ENCODE measurements around the gene PTPRM.

Gene PTPRM

DNA sequence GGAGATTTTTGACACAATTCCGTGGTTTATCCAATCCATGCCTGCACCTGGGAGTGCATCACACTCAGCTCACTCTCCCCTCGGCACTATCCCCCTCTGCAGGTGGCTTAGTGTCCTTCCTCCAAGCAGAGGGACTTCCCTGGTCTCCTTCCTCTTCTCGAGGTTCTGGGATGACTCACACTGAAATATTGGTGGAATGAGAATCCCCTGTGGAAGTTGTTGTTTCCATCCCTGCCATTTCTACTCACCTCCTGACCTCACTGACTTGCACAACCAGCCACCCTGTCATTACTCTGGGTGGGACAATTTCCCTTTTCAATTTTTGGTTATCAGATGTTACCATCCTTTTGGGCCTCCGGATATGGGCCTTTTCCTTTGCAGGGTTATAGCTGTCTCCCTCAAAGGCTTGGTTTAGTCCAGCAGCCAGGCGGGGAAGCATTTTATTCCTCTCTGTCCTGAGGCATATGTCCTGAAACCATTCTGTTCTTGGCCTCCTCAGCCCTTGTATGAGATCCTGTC is 59.9 kb downstream of the PTPRM start:
- peak in 1 of 2 experiments; percentile 44 for DNase-seq (ENCODE audit: low read depth in 2 of 2)

DNA sequence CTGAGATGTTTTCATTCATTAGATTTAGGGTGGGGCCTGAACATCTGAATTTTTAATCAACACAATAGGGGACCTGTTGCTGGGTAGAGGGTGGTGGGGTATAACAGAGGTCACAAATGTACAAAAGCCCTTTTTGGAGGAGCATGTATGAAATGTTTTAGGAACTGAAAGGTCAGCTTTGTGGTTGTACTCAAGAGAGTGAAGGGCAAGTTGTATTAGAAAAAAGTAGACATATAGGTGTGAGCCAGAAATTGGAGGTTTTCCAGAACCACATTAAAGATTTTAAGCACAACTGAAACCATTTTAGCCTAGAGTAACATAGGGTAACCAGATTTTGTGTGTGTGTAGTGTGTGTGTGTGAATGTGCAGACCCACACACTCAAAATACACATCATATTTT is 62.3 kb downstream of the PTPRM start:
- no peak for DNase-seq (ENCODE audit: low read depth in 2 of 2)

DNA sequence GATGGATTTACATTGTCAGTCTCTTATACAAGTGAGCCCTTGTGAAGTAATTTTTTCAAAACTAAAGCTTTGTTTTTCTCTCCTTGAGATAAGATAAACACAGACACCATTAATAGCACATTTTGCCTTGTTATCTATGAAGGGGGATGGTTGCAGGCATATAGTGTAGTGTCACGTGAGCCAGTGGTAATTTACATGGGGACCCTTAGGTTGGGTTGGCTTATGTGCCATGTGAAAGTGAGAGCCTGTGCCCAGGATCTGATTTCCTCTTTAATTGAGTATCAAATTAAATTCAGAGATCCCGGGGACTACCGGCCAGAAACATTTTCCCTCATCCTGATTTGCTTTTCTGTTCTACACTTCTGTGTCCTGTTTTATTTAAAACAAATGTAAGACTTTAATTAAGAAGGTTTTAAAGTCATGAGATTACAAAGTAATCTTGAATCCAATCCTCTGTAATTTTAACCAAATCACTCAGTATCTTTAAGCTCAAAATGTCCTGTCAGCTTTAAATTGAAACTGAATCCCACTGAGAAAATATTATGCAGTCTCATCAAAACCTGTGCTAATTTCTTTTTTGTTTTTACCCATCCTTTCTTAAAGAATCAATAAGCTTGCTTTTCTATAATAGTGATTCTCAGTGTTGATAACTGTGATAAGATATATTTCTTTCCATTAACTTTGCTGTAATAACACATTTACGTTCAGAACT is 63.8 kb downstream of the PTPRM start:
- DNase-seq (ENCODE audit: low read depth in 2 of 2): no peak

DNA sequence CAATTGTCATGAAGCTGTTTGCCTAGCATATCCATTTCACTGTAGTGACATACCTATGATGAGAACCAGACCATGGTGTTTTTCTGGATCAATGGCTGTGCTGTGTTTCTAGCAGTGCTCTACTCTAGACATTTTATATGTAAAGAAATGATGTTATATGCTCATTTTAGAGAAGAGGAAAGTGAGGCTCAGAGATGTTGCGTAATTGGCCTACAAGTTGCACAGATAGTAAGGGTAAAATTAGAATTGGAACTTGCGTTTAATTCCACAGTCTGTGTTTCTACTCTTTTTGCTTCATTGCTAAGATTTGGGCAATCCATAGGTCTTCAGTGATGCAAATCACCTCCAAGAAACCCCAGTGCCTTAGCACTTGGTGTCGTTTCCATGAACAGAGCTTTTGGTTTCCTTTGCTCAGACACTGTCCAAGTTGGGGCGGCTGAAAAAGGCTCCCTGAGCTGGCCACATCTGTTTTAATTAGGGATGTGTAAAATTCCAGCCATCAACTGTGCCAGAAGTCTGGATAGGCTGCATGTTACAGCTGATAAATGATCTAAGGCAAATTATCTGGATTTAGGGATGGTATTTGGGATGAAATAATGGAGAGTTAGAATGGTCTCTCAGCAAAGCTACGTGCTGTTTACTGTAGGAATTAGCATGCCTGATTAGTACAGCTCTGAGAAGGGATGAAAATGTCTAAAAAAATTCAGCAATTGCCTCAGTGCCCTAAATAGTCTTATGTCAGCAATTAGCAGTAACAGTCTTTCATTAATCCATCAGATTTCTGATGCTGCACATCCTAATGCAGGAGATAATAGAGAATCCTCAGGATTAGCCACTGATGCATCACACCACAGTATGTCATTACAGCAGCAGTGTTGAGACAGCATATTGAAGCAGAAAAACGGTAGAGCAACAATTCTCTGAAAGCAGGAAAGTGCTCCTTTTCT is 65.3 kb downstream of the PTPRM start:
- DNase-seq (ENCODE audit: low read depth in 2 of 2): no peak

DNA sequence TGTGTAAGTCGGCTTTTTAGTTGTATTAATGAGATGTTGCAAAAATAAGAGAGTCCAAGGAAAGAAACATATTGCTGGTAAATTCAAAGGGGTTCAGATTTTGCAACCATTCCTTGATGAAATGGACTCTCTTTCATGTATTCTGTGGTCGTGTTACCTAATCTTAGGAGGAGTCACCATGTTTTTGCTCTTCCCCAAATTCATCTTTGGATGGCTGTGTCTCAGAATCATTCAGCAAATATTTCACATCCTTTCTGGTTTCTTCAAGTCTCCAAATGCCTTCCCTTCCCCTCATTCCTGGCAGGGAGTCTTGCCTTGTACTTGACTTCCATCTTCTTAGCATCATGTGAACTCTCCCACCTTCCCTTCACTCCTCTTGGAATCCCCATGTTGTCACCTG is 66.1 kb downstream of the PTPRM start:
- no peak for DNase-seq (ENCODE audit: low read depth in 2 of 2)

DNA sequence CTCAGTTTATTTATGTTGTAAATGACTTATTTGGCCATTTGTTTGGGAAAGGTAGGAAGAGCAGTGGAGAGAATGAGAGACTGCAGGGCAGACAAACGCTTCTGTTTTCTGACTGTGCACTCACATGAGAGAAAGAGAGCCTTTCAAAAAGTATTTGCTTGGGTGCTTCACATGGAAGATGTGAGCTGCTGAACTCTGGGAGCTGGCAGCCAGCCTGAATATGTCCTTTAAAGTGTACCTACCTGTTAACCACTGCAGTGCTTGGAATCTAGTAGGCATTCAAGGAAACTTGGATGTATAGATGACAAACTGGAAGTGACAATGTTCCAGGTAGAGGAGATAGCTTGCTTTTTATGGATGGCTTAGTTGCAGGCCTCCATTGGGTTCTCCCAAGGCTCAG is 68.8 kb downstream of the PTPRM start:
- no peak for DNase-seq (ENCODE audit: low read depth in 2 of 2)

DNA sequence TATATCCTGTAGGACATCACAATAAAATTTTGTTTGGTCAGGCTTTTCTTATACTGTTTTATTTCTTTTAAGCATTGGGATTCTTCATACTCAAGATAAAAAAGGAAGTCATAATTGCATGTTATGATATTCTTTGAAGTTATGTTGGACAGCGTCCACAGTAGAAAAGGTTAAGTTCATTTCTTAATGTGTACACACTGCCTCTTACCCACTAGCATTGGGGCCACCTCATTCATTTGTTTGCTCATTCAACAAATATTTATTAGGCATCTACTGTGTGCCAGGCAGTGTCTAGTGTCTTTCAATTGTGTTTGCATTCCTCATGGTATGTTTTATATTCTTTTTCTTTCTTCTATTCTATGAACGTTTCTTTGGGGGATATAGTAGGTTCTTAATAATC is 70.2 kb downstream of the PTPRM start:
- DNase-seq (ENCODE audit: low read depth in 2 of 2): no peak

DNA sequence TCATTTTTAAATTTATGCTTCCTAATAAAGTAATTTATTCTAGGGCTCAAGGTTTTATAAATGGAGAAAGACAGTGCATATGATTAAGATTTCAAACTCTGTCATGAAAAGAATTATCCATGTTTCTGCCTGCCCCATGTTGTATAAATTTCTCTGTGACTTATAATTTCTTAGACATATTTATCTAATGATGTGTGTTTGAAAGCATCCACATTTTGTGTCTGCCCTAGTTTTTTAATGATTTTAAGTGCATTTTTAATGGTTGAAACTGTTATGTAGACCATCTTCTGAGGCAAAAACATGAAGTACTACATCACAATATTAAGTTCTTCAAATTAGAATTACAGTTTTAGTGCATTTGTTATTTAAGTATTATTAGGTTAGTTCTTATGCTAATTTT is 71.2 kb downstream of the PTPRM start:
- DNase-seq (ENCODE audit: low read depth in 2 of 2): no peak

DNA sequence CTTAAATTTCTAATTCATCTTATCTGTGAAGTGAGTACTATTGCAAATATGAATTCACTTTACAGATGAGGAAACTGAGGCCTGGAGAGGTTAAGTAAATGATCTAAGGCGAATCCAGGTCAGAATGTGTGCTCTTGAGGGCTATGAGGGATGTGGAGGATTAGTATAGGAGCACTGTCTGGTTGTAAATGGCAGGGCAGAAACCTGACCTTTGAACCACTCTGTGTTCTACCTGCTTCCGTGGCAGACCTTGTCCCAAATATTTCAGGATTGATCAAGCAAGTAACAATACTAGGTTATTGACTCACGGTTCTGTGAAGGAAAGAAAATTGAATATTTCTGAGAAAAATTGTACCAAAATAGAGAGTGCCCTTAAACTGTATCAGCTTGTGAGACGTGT is 74.7 kb downstream of the PTPRM start:
- no peak for DNase-seq (ENCODE audit: low read depth in 2 of 2)

DNA sequence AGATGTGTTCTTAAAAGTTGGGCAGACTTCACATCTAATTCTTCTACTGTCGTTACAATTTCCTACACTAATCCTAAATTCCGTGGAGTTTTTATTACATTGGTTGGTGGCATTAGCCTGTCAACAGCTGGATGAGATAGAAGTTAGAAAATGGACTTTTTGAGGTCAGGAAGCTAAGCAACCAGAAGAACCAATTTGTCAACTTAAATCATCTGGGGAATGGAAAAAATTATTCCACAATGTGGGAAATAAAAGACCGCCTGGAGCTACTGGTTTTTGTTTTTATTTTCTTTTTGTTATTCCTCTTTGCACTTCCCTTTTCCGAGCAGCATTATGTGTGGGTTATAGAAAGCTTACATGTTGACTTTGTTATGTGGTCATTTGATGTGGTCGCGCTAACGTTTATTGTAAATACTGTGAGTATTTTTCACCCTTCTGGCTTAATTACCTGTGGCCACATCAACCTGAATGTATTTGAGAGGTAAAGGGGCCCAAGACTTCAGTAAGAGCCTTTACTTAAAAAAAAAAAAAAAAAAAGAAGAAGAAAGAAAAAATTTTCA is 75.3 kb downstream of the PTPRM start:
- DNase-seq (ENCODE audit: low read depth in 2 of 2): no peak

DNA sequence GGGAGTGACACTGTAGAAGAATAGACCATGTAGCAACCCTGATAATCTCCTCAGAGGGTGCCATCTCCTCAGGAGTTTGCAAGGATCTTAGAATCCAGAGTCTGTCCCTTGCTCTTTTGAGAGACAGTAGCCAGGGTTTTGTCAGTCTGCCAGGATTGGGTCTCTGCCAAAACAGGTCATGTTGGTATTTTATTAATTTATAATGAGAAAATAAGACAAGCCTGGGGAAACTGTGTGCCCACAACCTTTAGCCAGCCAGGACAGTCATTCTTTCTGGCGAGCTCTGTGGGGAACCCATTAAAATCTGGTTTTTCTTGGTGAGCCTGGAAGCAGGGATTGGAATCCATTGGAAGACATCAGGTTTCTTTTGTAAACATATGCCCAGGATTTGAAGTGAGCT is 78.6 kb downstream of the PTPRM start:
- DNase-seq (ENCODE audit: low read depth in 2 of 2): no peak

DNA sequence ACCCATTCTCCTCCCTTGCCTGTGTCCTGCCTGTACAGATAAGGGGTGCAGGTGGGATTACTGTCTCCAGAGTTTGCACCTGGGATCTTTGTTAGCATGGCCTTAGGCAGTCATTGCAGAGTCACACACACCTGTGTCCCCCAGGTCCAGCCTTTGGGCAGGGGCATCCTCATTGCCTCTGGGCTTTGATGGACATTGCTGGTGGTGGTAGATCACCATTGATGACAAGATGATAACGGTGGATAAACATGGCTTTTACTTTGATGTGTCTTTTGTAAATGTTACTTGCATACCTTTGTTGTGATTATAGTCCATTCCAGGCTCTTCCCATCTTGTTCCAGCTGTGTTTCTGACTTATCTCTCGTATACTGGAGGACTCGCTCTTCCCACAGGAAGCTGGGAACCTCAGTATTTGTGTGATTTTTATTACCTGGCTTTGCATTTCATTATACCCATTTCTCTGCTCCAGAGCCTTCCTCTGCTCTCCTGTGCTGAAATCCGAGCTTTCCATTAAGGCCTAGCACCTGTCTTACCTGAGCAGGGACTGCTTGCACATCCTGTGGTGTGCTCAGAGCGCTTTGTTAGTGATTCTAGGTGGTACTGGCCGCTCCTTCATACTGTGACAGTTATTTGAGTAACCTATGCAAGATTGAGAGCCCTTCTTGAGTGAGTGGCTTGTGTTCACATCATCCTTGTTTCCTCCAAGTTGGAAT is 79.2 kb downstream of the PTPRM start:
- DNase-seq (ENCODE audit: low read depth in 2 of 2): no peak

DNA sequence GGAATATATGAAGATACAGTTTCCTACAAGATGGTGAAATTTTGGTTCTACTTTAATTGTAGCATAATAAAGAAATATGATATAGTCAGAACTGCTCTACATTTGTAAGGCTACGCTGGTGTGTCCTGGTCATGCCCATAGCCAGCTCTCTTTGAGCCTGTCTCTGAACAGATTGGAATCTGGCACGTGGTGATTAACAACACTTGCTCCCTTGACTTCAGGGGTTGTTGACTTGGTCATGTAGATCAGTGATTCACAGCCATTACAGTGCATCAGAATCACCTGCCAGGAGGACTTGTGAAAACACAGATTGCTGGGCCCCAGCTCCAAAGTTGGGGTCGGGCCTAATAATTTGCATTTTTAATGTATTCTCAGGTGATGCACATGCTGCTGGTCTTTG is 80.4 kb downstream of the PTPRM start:
- DNase-seq (ENCODE audit: low read depth in 2 of 2): no peak

DNA sequence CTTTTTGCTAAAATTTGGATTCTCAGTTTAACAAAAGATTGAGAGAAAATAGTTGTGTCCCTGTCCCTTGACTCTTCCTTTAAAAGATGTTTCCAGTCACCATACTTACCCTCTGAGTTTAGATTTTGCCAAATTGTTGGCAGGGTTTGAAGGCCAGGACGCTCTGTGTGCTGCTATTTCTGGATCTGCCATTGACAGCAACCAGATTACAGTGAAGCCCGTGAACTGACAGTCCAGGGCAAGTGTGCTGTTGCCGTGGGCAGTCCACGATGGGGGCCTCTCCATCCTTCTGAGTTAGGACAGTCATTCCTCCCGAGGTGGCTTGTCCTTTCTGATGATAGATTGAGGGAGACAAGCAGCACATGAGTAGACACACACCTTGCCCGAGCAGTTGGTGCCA is 89.9 kb downstream of the PTPRM start:
- no peak for DNase-seq (ENCODE audit: low read depth in 2 of 2)

DNA sequence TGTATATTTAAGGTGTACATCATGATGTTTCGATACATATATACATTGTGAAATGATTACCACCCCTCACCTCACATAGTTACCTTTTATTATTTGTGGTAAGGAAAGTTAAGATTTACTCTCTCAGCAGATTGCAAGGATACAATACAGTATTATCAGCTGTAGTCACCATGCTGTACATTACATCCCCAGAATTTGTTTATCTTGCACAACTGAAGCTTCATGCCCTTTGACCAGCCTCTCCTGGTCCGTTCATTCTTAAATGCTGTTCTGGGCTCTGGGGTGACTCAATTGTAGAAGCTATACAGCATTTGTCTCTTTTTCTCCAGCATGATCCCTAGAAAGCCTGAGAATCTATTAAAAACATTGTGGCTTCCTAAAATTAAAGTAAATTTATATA is 90.8 kb downstream of the PTPRM start:
- no peak for DNase-seq (ENCODE audit: low read depth in 2 of 2)

DNA sequence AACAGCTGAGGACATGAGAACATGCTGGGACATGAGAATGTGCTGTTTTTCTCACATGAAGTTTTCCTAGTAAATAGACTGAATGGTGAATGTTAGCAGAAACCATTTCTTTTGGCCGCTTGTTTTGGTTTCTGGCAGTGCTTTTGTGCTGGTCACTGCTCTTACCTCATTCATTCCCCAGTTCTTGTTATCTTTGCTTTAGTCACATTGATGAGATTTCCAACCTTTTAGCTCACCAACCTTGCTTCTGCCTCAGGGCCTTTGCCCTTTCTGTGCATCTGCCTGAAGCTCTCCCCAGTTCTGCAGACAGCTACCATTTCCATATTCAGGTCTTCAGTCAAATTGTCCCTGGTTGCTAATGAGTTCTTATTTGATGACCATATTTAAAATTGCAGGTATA is 91.6 kb downstream of the PTPRM start:
- no peak for DNase-seq (ENCODE audit: low read depth in 2 of 2)

DNA sequence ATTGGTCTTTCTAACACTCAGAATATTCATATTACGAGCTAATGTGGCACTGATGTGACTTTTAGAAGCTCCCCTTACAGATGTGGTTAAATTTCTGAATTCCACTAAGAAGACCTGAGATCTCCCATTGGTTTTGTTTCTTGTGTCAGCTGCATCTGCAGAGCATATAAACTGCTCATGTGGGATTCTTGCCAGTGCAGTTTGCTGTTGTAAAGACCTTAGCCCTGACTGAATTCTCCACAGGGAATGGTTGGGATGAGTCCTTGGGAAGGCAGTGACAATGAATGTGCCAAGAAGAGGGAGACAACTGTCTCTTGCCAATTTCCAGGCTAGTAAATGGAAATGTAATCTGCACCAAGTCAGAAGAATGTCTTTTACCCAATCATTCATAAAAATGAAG is 94.1 kb downstream of the PTPRM start:
- no peak for DNase-seq (ENCODE audit: low read depth in 2 of 2)

DNA sequence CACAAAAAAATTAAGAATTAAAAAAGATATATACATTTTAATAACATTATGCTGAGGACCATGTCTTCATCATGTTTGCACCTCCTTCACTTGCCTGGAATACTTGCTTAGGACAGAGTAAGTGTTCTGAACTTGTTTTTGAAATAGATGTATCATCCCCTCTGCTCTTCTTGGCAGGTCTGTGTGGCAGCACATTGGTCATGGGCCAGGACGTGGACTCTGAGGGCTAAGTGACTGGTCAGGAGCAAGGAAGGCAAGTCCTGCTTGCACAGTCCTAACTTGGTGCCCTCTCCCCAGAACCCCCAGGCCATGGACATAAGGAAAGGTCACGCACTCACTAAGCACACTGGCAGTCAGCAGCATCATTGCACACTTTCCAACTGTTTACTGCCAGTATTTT is 95.8 kb downstream of the PTPRM start:
- DNase-seq (ENCODE audit: low read depth in 2 of 2): no peak

DNA sequence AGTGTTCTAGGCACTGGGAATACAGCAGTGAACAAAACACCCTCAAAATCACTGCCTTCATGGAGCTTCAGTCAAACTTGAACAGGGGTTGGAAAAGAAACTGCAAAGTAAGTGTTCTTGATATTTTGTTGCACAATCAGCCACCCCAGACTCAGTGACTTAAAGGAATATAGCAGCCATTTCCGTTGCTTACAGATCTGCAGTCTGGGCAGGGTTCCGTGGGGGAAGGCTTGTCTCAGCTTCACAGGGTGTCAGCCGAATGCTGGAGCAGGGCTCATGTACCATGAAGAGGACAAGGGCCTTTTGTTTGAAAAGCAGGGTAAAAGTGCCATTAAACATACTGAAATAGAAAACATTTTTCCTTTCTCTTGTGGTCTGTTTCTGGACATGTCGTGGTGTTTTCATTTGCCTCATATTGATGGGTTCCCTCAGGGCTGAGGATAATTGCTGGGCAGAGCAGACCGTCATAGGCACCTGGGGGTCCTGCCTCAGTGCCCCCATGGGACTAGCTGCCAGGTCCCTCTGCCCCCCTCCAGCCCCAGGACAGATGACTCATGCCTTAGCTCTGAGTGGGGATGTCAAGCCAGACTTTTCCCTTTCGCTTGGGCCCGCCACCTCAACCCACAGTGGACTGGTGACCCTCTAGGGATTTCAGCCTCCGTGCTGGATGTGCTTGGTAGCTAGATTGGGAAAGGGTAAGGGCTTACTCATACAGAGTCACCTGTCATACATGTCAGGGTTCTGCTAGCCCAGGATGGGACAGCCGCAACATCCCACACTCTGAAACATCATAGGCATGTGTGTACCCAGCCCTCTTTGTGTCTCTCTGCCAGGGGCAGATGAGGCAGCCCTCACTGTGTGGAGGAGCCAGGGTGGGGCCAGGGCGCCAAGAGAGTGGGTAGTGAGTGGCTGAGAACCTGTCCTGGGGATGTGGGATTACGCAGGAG is 96.5 kb downstream of the PTPRM start:
- DNase-seq (ENCODE audit: low read depth in 2 of 2): no peak

DNA sequence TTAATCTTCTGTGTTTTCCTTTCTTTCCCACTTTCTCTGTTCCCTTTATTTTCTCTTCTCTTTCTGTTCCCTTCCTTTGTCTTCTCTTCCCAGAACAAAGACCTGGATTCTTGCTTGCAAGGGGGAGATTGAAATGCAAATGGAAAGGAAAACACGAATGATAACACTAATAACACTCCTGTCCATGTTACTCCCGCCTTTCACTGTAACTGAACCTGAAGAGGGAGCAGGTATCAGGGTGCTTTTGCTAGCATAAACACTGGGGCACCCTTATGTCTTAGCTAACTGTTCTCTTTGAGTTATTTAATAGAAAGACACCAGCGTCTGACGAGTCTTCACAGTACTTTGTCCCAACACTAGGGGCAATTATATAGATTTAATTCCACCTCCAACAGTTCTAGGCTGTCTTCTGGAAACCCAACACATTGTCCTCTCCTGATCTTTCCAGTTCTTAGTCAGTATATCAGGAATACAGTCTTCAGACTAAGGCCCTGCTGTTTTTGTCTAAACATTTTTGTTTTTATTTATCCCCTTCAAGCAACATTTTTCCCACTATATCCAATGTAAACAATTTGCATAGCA is 99.2 kb downstream of the PTPRM start:
- DNase-seq (ENCODE audit: low read depth in 2 of 2): no peak

DNA sequence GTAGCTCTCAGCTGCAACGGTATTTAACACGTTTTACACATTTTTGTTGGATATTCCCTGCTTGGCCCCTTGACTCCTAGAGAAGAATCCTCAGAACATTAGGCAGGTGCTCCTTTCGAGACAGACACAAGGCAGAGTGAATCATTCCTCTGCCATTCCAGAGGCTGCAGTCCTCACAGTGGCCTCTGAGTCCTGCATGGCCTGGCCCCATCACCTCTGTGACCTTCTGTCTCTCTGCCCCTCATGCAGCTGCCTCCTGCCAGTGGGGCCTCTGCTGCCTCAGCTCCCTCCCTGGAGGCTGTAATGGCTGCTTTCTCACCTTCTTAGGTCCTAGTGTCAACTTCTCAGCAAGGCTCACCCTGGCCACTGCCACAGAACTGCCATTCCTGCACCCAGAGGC is 101.3 kb downstream of the PTPRM start:
- DNase-seq (ENCODE audit: low read depth in 2 of 2): no peak

Measured in fibroblast of skin of left biceps (primary cell).